GM19395 (cell line): ENCODE results near the gene LRRC17.
"Not testable (repeated sequence)": the region's sequence is repeated elsewhere in the genome, so short reads cannot be mapped to it uniquely, and the experiment has no call there.

Experiments used
- ATAC-seq: cut with Tn5 transposase; IDR thresholded peaks from one replicate; pipeline ENCODE4 v1.9.1; 2021; ENCODE audit warnings: mild to moderate bottlenecking, moderate library complexity; ENCODE audit not compliant: unreplicated experiment

Gene LRRC17

GRCh38 chr7:102938679-102939078 lies 25.9 kb downstream of the LRRC17 start:
- ATAC-seq: no peak

- ATAC-seq: no peak
Measured at GRCh38 chr7:102942181-102942866, 29.5 kb downstream of the LRRC17 start.

GRCh38 chr7:102942868-102943267 lies 30.1 kb downstream of the LRRC17 start:
- ATAC-seq: no peak

- ATAC-seq: no peak
Measured at GRCh38 chr7:102943423-102944169, 30.8 kb downstream of the LRRC17 start.

- ATAC-seq: no peak
Measured at GRCh38 chr7:102944241-102944640, 31.4 kb downstream of the LRRC17 start.

GRCh38 chr7:102951839-102952238 lies 39.0 kb downstream of the LRRC17 start:
- no peak for ATAC-seq

- ATAC-seq: no peak
Measured at GRCh38 chr7:102953406-102953805, 40.6 kb downstream of the LRRC17 start.

- ATAC-seq: not testable (repeated sequence)
Measured at GRCh38 chr7:102954359-102954758, 41.6 kb downstream of the LRRC17 start.

GRCh38 chr7:102958004-102958403 lies 45.2 kb downstream of the LRRC17 start:
- not testable (repeated sequence) for ATAC-seq

GRCh38 chr7:102961993-102962392 lies 49.2 kb downstream of the LRRC17 start:
- not testable (repeated sequence) for ATAC-seq

GRCh38 chr7:102966465-102966864 lies 53.7 kb downstream of the LRRC17 start:
- no peak for ATAC-seq

GRCh38 chr7:102967798-102968197 lies 55.0 kb downstream of the LRRC17 start:
- ATAC-seq: no peak

GRCh38 chr7:102973096-102973802 lies 60.4 kb downstream of the LRRC17 start:
- ATAC-seq: no peak

- no peak for ATAC-seq
Measured at GRCh38 chr7:102974366-102975236, 61.8 kb downstream of the LRRC17 start.

- ATAC-seq: no peak
Measured at GRCh38 chr7:102975854-102976253, 63.1 kb downstream of the LRRC17 start.

GRCh38 chr7:102976493-102976892 lies 63.7 kb downstream of the LRRC17 start:
- no peak for ATAC-seq

- ATAC-seq: not testable (repeated sequence)
Measured at GRCh38 chr7:102977586-102977985, 64.8 kb downstream of the LRRC17 start.

- ATAC-seq: no peak
Measured at GRCh38 chr7:102978284-102978683, 65.5 kb downstream of the LRRC17 start.

- no peak for ATAC-seq
Measured at GRCh38 chr7:102979670-102980069, 66.9 kb downstream of the LRRC17 start.

- no peak for ATAC-seq
Measured at GRCh38 chr7:102981451-102981850, 68.7 kb downstream of the LRRC17 start.

GRCh38 chr7:102982235-102982634 lies 69.4 kb downstream of the LRRC17 start:
- no peak for ATAC-seq
